ENCODE results near the gene KCNC1. TPM values are rescaled to one million over a fixed set of nuclear protein-coding genes. Genes with fewer than 3 reads are reported as not detected.

Gene KCNC1
- total and polyA plus RNA-seq, 2 of the 4 experiments (the other 2 are of a cell fraction): 0.03 TPM; not detected in 1

DNA sequence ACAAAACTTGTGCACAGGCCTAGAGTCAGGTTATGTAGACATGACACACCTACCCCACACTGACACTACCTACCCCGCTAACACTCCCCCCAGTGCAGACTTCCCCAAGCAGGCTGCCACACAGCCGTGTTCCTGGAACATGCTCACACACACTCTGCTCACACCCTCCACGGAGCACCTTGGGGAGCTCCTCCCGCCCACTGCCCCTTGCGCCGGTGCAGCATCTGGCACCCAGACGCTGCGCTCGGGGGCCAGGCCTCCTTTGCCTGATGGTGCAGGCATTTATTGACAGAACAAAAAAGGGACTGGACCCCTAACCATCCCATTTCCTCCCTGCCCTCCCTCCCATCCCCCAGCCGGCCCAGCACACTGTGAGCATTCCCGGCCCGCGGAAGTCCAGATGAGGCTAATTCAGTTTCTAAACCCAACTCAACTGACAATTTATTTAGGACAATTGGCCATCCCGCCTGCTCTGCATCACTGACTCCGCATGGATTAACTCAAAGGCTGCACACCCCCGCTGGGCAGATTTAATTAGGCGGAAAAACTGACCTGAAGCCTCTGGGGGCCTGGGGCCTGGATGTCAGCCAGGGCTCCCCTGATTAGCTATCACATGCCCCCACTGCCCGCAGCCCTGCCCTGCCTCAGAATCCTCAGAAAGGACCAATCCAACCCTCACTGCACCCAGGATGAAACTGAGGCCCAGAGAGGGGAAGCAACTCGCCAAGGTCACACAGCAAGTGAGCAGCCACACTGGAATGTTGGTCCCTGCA lies 30.1 kb downstream of the KCNC1 start:
- ChIA-PET POLR2A (ENCODE audit: unreplicated experiment) (no interaction called here), CTCF (no interaction called here)
- H3K14ac ChIP-seq (replicated peaks; ENCODE audit: low read depth, low read length): no peak overlapping the region
- no peak overlapping the region for H3K4me3 ChIP-seq (ENCODE audit: insufficient read depth, low read depth, low read length)
- H3K18ac ChIP-seq (ENCODE audit: low read depth, low read length): no peak overlapping the region
- dilution Hi-C loops (cut with HindIII; ENCODE audit: low sequenced_read_pairs, unreplicated experiment) (no loop called here), in situ Hi-C loops (cut with MboI; ENCODE audit: low sequenced_read_pairs) (loop anchor here (5.0 kb wide), 1 partner anchor 213 kb away; no protein-coding TSS in a partner anchor), intact Hi-C loops (cut with micrococcal nuclease) (loop anchor here (5.0 kb wide), 1 partner anchor 83 kb away; no protein-coding TSS in a partner anchor)
- no peak overlapping the region for H3K23ac ChIP-seq (ENCODE audit: low read depth, low read length)
- no peak overlapping the region for H3K9ac ChIP-seq (ENCODE audit: low read depth, low read length)
- H2AK5ac ChIP-seq (ENCODE audit: low read depth, low read length): no peak overlapping the region
- H2BK15ac ChIP-seq (ENCODE audit: low read depth, low read length): no peak overlapping the region
- no peaks in the 10 kb centered on the region for H3K79me1 ChIP-seq (ENCODE audit: low read depth in 1 of 2, low read length in 2 of 2)
- no peak overlapping the region for H3K4me2 ChIP-seq (ENCODE audit: low read depth, low read length)
- H3K9me3 ChIP-seq (ENCODE audit: control insufficient read depth, insufficient read depth, low read length): no peaks in the 10 kb centered on the region
- no peak overlapping the region for H2BK20ac ChIP-seq (ENCODE audit: low read depth, low read length)
- no peak overlapping the region for H3K4ac ChIP-seq (ENCODE audit: low read depth, low read length)
- H3K27me3 ChIP-seq (ENCODE audit: control insufficient read depth, insufficient read depth, low read length): peaks cover 2% of the 10 kb centered on the region; the same call in 1 of the 2 replicates
- WGBS, 2 experiments (ENCODE audit: extremely low coverage in 2 of 2, insufficient read length in 1 of 2): 57% methylated on average over 9 of the region's 19 CpGs; no CpG with 5 or more reads in 1 of the 2 experiments
- H4K91ac ChIP-seq (ENCODE audit: insufficient read depth, low read depth, low read length): no peak overlapping the region
- no peaks in the 10 kb centered on the region for H3K4me1 ChIP-seq (ENCODE audit: control insufficient read depth, insufficient read depth, low read length)
- ATAC-seq (ENCODE audit: low read depth) (no peak), DNase-seq (no peak)
- H3K36me3 ChIP-seq (ENCODE audit: control insufficient read depth, insufficient read depth, low read length): no peaks in the 10 kb centered on the region
- H3K9me1 ChIP-seq (ENCODE audit: insufficient read depth, low read length): no peaks in the 10 kb centered on the region
- no peaks in the 10 kb centered on the region for H4K20me1 ChIP-seq (ENCODE audit: insufficient read depth, low read length)
- H3K27ac ChIP-seq (ENCODE audit: insufficient read depth, low read length): no peak overlapping the region
- H2AK9ac ChIP-seq (replicated peaks; ENCODE audit: low read depth, low read length, poor library complexity): no peak overlapping the region
- TF ChIP-seq, protein P1, sequence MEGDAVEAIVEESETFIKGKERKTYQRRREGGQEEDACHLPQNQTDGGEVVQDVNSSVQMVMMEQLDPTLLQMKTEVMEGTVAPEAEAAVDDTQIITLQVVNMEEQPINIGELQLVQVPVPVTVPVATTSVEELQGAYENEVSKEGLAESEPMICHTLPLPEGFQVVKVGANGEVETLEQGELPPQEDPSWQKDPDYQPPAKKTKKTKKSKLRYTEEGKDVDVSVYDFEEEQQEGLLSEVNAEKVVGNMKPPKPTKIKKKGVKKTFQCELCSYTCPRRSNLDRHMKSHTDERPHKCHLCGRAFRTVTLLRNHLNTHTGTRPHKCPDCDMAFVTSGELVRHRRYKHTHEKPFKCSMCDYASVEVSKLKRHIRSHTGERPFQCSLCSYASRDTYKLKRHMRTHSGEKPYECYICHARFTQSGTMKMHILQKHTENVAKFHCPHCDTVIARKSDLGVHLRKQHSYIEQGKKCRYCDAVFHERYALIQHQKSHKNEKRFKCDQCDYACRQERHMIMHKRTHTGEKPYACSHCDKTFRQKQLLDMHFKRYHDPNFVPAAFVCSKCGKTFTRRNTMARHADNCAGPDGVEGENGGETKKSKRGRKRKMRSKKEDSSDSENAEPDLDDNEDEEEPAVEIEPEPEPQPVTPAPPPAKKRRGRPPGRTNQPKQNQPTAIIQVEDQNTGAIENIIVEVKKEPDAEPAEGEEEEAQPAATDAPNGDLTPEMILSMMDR (conservative IDR thresholded peaks at IDR 0.05; ENCODE audit: low read depth, low read length): no peak
- no peak for TF ChIP-seq NFE2L2 (IDR thresholded peaks at IDR 0.05; ENCODE audit: low read depth, low read length)
- no peak for TF ChIP-seq MAFK (IDR thresholded peaks at IDR 0.05; ENCODE audit: low read depth, low read length)
- no peak for TF ChIP-seq MAZ (IDR thresholded peaks at IDR 0.05; ENCODE audit: borderline replicate concordance, low read depth, low read length)
- no peak for TF ChIP-seq RAD21 (IDR thresholded peaks at IDR 0.05; ENCODE audit: low read length)
- no peak for TF ChIP-seq SMC3 (IDR thresholded peaks at IDR 0.05; ENCODE audit: low read depth, low read length)
- TF ChIP-seq, protein P2, sequence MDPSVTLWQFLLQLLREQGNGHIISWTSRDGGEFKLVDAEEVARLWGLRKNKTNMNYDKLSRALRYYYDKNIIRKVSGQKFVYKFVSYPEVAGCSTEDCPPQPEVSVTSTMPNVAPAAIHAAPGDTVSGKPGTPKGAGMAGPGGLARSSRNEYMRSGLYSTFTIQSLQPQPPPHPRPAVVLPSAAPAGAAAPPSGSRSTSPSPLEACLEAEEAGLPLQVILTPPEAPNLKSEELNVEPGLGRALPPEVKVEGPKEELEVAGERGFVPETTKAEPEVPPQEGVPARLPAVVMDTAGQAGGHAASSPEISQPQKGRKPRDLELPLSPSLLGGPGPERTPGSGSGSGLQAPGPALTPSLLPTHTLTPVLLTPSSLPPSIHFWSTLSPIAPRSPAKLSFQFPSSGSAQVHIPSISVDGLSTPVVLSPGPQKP (IDR thresholded peaks at IDR 0.05; ENCODE audit: borderline replicate concordance, low read depth, low read length): no peak
- TF ChIP-seq CEBPB (IDR thresholded peaks at IDR 0.05; ENCODE audit: low read depth, low read length): no peak
- TF ChIP-seq FOS (IDR thresholded peaks at IDR 0.05; ENCODE audit: low read depth, low read length): no peak
- TF ChIP-seq, protein P3, sequence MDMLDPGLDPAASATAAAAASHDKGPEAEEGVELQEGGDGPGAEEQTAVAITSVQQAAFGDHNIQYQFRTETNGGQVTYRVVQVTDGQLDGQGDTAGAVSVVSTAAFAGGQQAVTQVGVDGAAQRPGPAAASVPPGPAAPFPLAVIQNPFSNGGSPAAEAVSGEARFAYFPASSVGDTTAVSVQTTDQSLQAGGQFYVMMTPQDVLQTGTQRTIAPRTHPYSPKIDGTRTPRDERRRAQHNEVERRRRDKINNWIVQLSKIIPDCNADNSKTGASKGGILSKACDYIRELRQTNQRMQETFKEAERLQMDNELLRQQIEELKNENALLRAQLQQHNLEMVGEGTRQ (IDR thresholded peaks at IDR 0.05; ENCODE audit: low read depth, low read length): no peak
- no peak for TF ChIP-seq RFX5 (IDR thresholded peaks at IDR 0.05; ENCODE audit: low read depth, low read length)
- TF ChIP-seq CHD1 (IDR thresholded peaks at IDR 0.05; ENCODE audit: low read depth, low read length): no peak
- no peak for TF ChIP-seq POLR2A (IDR thresholded peaks at IDR 0.05; ENCODE audit: low read depth, low read length)
- no peak overlapping the region for H2BK5ac ChIP-seq (ENCODE audit: low read depth, low read length, poor library complexity, severe bottlenecking)
- no peak overlapping the region for H4K5ac ChIP-seq (ENCODE audit: low read depth, low read length)
- H2BK120ac ChIP-seq (ENCODE audit: low read depth, low read length): no peak overlapping the region
- no peak overlapping the region for H3K56ac ChIP-seq (ENCODE audit: extremely low read depth, insufficient read depth, low read length)
- H4K8ac ChIP-seq (ENCODE audit: low read depth in 2 of 2, low read length in 2 of 2): no peak overlapping the region
- H2AFZ ChIP-seq (replicated peaks; ENCODE audit: low read length, poor library complexity): peak overlapping the region; percentile 67
- no TSS peak for BruUV-seq (replicated peaks)
